OCI-LY1 (cell line): ENCODE measurements around the gene ZDHHC4.

Source experiments
- H2AFZ ChIP-seq: fragments of 200-600 bp; sonication (generic), shearing (Covaris generic); 2 replicates; pipeline ENCODE4 v1.6.0; 2014; ENCODE audit warnings: antibody characterized with exemption, mild to moderate bottlenecking, low read length
- H3F3A ChIP-seq: fragments of 200-600 bp; sonication (generic), shearing (Covaris generic); 2 replicates; pipeline ENCODE4 v1.6.0; 2014; ENCODE audit warnings: mild to moderate bottlenecking, antibody characterized with exemption, low read length, moderate library complexity; ENCODE audit not compliant: insufficient read depth
- H3K27ac ChIP-seq: fragments of 200-600 bp; sonication (generic); 2 replicates; pipeline ENCODE4 v1.5.1; 2014; ENCODE audit warnings: low read length, mixed run types, mild to moderate bottlenecking, low read depth; ENCODE audit not compliant: poor library complexity, severe bottlenecking
- H3K27me3 ChIP-seq: fragments of 200-600 bp; sonication (generic); 2 replicates; pipeline ENCODE4 v1.6.0; 2014; ENCODE audit warnings: antibody characterized with exemption, mild to moderate bottlenecking, low read length, moderate library complexity; ENCODE audit not compliant: insufficient read depth
- H3K36me3 ChIP-seq: fragments of 200-600 bp; sonication (generic); 2 replicates; pipeline ENCODE4 v1.6.1; 2014; ENCODE audit warnings: mild to moderate bottlenecking, antibody characterized with exemption, low read length, moderate library complexity, mixed read lengths; ENCODE audit not compliant: insufficient read depth
- H3K4me1 ChIP-seq: fragments of 200-600 bp; sonication (generic); 2 replicates; pipeline ENCODE4 v1.5.1; 2014; ENCODE audit warnings: mild to moderate bottlenecking, low read length, moderate library complexity; ENCODE audit not compliant: insufficient read depth, severe bottlenecking
- H3K4me2 ChIP-seq: fragments of 200-600 bp; sonication (generic), shearing (Covaris generic); 2 replicates; pipeline ENCODE4 v1.6.1; 2014; ENCODE audit warnings: low read length
- H3K4me3 ChIP-seq: fragments of 200-600 bp; sonication (generic); 2 replicates; pipeline ENCODE4 v1.5.1; 2014; ENCODE audit warnings: low read length, low read depth, mild to moderate bottlenecking, mixed read lengths; ENCODE audit not compliant: poor library complexity, severe bottlenecking
- H3K79me2 ChIP-seq: fragments of 200-600 bp; shearing (Covaris generic); 2 replicates; pipeline ENCODE4 v1.6.1; 2016; ENCODE audit warnings: mixed run types, low read length, mixed read lengths; ENCODE audit not compliant: insufficient read depth
- H3K9ac ChIP-seq: fragments of 200-600 bp; sonication (generic), shearing (Covaris generic); 2 replicates; pipeline ENCODE4 v1.6.1; 2014; ENCODE audit warnings: mild to moderate bottlenecking, low read length, mixed read lengths
- H3K9me2 ChIP-seq: fragments of 200-600 bp; sonication (generic), shearing (Covaris generic); 2 replicates; pipeline ENCODE4 v1.6.1; 2014; ENCODE audit warnings: low read depth, mild to moderate bottlenecking, low read length, mixed read lengths
- H3K9me3 ChIP-seq: fragments of 200-600 bp; shearing (Covaris generic); 2 replicates; pipeline ENCODE4 v1.6.1; 2014; ENCODE audit warnings: low read length, mixed read lengths
- H4K20me1 ChIP-seq: fragments of 200-600 bp; sonication (generic), shearing (Covaris generic); 2 replicates; pipeline ENCODE4 v1.6.0; 2016; ENCODE audit warnings: mild to moderate bottlenecking, low read length; ENCODE audit not compliant: insufficient read depth
- CTCF ChIP-seq: fragments of 200-600 bp; sonication (generic), shearing (Covaris generic); IDR thresholded peaks from 2 replicates; pipeline ENCODE4 v1.5.1; 2017; ENCODE audit warnings: mild to moderate bottlenecking, antibody characterized with exemption, low read length, moderate library complexity, mixed read lengths
- EZH2 ChIP-seq: fragments of 200-600 bp; sonication (generic), shearing (Covaris generic); IDR thresholded peaks from 2 replicates; pipeline ENCODE4 v1.8.0; 2017; ENCODE audit warnings: borderline replicate concordance, mixed run types, mild to moderate bottlenecking, antibody characterized with exemption, low read length, moderate library complexity, mixed read lengths

ZDHHC4 gene

DNA sequence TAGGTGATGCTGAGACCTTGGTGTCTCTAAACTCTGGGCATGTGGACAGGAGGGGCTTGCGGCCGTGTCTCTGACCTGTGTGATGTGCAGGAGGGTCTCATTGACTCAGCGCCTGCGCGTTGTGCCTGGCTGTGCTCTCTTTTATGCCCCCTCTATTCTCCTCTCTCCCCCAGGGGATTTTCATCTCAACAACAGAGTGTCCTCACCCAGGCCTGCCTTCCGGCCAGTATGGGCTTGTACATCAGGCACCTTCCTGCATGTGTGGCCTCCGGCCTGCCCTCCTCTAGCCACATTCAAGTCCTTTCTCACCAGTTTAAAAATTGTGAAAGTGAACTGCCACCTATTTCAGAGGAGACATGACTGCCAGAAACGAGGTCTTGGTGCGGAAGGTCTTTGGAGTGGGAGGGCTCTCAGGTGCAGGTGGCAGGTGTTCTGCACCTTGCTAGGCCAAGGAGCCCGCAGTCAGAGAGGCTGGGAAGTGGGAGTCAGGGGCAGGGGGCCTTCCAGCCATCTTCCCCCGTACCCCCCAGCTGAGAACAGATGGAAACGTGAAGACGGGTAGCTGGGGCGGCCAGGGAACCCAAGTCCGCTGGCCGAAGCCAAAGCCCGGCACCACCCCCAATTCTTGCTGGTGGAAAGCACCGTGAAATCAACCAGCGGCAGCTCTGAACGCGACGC is 12.0 kb downstream of the ZDHHC4 start:
- no peaks in the 10 kb centered on the region for H3F3A ChIP-seq
- H3K9me2 ChIP-seq: no peaks in the 10 kb centered on the region
- H3K27me3 ChIP-seq: no peaks in the 10 kb centered on the region
- H3K79me2 ChIP-seq: no peaks in the 10 kb centered on the region
- peak overlapping the region; percentile 68 for H3K27ac ChIP-seq
- H3K36me3 ChIP-seq: peaks cover 62% of the 10 kb centered on the region
- peak overlapping the region; percentile 70 for H3K9ac ChIP-seq
- H3K4me1 ChIP-seq: peaks cover 19% of the 10 kb centered on the region
- 0 out of 2 replicates have a peak overlapping the region, but pooled peaks have one; percentile 37 for H2AFZ ChIP-seq
- H4K20me1 ChIP-seq: no peaks in the 10 kb centered on the region
- H3K4me2 ChIP-seq: peak overlapping the region; percentile 71
- H3K9me3 ChIP-seq: no peaks in the 10 kb centered on the region
- TF ChIP-seq CTCF: no peak
- no peak for TF ChIP-seq EZH2
- peak overlapping the region; percentile 50 for H3K4me3 ChIP-seq

DNA sequence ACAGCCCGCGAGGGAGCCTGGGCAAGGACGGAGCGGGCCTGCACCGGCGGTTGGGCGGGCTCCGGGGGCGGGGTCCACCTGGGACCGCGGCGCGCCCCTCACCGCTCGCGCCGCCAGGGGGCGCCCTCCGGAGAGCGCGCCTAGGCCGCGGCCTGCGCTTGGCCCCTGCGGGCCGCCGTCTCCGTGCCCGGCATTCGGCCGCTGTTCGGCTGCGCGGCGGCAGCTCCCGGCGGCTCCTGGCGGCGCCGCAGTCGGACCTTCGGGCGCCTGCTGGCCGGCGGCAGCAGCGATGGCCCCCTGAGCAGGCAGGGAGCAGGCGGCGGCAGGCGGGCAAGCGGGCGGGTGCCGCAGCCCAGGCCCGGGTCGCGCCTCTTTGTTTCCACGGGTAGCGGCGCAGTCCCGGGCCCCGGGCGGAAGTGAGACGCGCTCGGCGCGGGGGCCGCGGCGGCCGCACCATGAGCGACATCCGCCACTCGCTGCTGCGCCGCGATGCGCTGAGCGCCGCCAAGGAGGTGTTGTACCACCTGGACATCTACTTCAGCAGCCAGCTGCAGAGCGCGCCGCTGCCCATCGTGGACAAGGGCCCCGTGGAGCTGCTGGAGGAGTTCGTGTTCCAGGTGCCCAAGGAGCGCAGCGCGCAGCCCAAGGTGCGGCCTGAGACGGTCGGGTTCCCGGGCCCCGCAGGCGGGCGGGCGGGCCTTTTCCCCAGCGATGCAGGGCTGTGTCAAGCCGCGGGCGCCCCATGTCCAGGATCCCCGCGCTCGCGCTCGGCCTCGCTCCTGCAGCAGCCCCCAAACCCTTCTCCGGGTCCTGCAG is 12.8 kb downstream of the ZDHHC4 start, which contains the start of gene INTS15:
INTS15 (plus strand) TSS at position 193 of the 816 bp plus-strand sequence; CDS start at position 456, 263 bp downstream.
- H3K4me2 ChIP-seq: peak within 1 kb of the TSS; percentile 90
- peaks cover 19% of the 10 kb centered on the region for H3K4me1 ChIP-seq
- peak within 1 kb of the TSS; percentile 87 for H3K4me3 ChIP-seq
- TF ChIP-seq EZH2 (no peak), CTCF (peak; percentile 37)
- no peaks in the 10 kb centered on the region for H3K27me3 ChIP-seq
- H3K9ac ChIP-seq: peak within 1 kb of the TSS; percentile 88
- peak within 1 kb of the TSS; percentile 68 for H3K27ac ChIP-seq
- no peaks in the 10 kb centered on the region for H3K9me3 ChIP-seq
- H4K20me1 ChIP-seq: no peaks in the 10 kb centered on the region
- peaks cover 61% of the 10 kb centered on the region for H3K36me3 ChIP-seq
- H3F3A ChIP-seq: no peaks in the 10 kb centered on the region
- H3K79me2 ChIP-seq: no peaks in the 10 kb centered on the region
- H3K9me2 ChIP-seq: no peaks in the 10 kb centered on the region
- 0 out of 2 replicates have a peak within 1 kb of the TSS, but pooled peaks have one; percentile 37 for H2AFZ ChIP-seq

- Histone ChIP-seq H3K36me3 (peaks cover 61% of the 10 kb centered on the region), H3F3A (no peaks in the 10 kb centered on the region), H3K4me1 (peaks cover 19% of the 10 kb centered on the region), H4K20me1 (no peaks in the 10 kb centered on the region), H3K9me2 (no peaks in the 10 kb centered on the region), H3K27ac (no peak overlapping the region), H3K79me2 (no peaks in the 10 kb centered on the region), H2AFZ (no peak overlapping the region), H3K9me3 (no peaks in the 10 kb centered on the region), H3K9ac (peak overlapping the region; percentile 88), H3K4me2 (peak overlapping the region; percentile 90), H3K27me3 (no peaks in the 10 kb centered on the region), H3K4me3 (peak overlapping the region; percentile 87)
- TF ChIP-seq CTCF (no peak), EZH2 (no peak)
These were observed 13.4 kb downstream of the ZDHHC4 start for GRCh38 chr7:6590645-6591110.
